ENCODE data around the gene TBC1D22A. TPM values are rescaled to one million over a fixed set of nuclear protein-coding genes. Genes with fewer than 3 reads are reported as not detected.
"Not testable (repeated sequence)": the region's sequence is repeated elsewhere in the genome, so short reads cannot be mapped to it uniquely, and the experiment has no call there.

TBC1D22A gene
- total RNA-seq, 4 donors from 2014 or later, result 31.2 to 111 (median 41.8) TPM

DNA sequence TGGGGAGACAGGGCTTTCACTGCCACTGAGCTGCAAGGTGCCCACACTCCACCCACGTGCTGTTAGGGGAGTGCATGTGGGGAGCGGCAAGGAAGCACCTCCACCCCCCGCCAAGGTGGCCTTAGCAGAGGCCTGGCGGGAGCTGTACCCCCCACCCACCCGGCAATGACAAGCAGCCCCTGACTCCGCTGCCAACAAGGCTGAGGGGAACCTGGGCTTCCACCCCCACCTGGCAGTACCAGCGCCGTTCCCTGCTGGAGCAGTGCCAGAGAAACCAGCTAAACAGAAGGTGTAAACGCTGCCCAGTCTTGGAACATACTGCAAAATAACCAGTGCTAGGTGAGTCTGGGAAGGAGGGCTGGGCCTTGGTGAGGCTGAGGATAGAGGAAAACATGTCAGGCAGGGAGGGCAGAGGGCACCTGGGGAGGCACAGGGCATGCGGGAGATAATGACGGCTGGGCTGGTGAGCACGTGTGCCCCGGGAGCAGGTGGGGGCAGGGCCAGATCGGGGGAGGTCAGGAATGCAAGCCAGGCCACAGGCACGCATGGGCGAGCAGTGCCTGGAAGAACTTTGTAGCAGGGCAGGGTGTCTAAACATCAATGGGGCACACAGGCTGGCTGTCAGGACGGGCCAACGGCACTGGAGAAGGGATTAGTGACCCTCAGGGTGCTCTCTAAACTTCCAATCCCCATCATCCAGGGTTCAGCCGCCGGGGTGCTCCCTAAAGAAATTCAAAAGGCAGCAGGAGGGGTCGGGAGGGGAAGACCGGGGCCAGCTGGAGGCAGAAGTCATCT is 31.0 kb upstream of the TBC1D22A start:
- 49% methylated on average over 22 of the region's 22 CpGs; no CpG with 5 or more reads in 1 of the 2 donors for WGBS, 2 donors (ENCODE audit: low coverage in 1 of 2)
- Histone ChIP-seq H3K27me3 (no peaks in the 10 kb centered on the region), H3K4me3 (no peak overlapping the region), H3K27ac (peak overlapping the region; percentile 32 to 68 (median 61)), H3K36me3 (no peaks in the 10 kb centered on the region), H3K4me1 (peaks cover 28 to 93% (median 55%) of the 10 kb centered on the region in 4 donors), H3K9me3 (no peaks in the 10 kb centered on the region)
- intact Hi-C loops (cut with DNase I; ENCODE audit: low total_unique reads) (no loop called here), in situ Hi-C loops (cut with MboI; ENCODE audit: low pct_ligation_motif_present in 1 of 4, low pct_unique_long_range_greater_than_20kb in 1 of 4, low sequenced_read_pairs in 3 of 4) (loop anchor here in 1 of 4 donors (25.0 kb wide), 1 partner anchor 169 kb away; no protein-coding TSS in a partner anchor)
- TF ChIP-seq POLR2AphosphoS5 (IDR thresholded peaks at IDR 0.05), result peak in 2 of 3 donors; percentile 13 to 36
- TF ChIP-seq POLR2A (IDR thresholded peaks at IDR 0.05), result no peak
- peak; percentile 79 for DNase-seq

DNA sequence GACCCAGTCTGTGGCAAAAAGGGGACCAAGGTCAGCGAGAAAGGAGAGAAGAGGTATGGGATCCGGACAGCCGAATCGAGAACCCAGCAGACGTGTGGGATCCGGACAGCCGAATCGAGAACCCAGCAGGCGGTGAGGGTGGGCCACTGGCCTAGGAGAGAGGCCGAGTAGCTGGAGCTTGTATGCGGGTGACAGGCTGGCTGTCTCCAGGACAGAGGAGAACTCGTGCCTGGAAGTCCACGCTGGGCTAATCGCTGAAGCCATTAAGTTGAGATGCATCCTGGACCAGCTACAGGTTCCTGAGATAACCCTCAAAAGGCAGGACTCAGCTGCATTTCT is 30.4 kb upstream of the TBC1D22A start:
- 85 to 93% methylated on average over 4 to 14 of the region's 14 CpGs for WGBS, 2 donors (ENCODE audit: low coverage in 1 of 2)
- peak overlapping the region; percentile 32 to 68 (median 61) for H3K27ac ChIP-seq

DNA sequence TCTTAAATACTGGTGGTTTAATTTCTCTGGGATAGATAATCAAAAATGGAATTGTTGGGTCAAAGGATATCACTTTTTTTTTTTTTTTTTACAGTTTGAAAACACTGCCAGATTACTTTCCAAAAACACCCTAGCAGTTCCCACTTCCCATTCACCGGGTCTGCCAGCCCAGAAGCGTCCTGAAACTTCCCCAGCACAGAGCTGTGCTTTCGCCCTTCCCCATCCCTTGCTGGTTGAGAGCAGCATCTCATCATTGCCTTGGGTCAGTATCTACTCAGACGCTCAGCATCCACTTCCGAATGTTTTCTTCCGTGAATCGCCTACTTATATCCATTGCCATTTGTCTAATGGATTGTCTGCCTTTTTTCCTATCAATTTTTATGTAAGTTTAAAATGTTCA is 29.9 kb upstream of the TBC1D22A start:
- TF ChIP-seq, protein P1, sequence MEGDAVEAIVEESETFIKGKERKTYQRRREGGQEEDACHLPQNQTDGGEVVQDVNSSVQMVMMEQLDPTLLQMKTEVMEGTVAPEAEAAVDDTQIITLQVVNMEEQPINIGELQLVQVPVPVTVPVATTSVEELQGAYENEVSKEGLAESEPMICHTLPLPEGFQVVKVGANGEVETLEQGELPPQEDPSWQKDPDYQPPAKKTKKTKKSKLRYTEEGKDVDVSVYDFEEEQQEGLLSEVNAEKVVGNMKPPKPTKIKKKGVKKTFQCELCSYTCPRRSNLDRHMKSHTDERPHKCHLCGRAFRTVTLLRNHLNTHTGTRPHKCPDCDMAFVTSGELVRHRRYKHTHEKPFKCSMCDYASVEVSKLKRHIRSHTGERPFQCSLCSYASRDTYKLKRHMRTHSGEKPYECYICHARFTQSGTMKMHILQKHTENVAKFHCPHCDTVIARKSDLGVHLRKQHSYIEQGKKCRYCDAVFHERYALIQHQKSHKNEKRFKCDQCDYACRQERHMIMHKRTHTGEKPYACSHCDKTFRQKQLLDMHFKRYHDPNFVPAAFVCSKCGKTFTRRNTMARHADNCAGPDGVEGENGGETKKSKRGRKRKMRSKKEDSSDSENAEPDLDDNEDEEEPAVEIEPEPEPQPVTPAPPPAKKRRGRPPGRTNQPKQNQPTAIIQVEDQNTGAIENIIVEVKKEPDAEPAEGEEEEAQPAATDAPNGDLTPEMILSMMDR (IDR thresholded peaks at IDR 0.05), result no peak
- H3K27me3 ChIP-seq, result no peaks in the 10 kb centered on the region
- no peak overlapping the region for H3K27ac ChIP-seq
- WGBS, 2 donors (ENCODE audit: low coverage in 1 of 2), result 70 to 81% methylated on average over 7 of the region's 7 CpGs
- intact Hi-C loops (cut with DNase I; ENCODE audit: low total_unique reads) (no loop called here), in situ Hi-C loops (cut with MboI; ENCODE audit: low pct_ligation_motif_present in 1 of 4, low pct_unique_long_range_greater_than_20kb in 1 of 4, low sequenced_read_pairs in 3 of 4) (loop anchor here in 1 of 4 donors (25.0 kb wide), 1 partner anchor 170 kb away; no protein-coding TSS in a partner anchor)
- H3K4me3 ChIP-seq, result no peak overlapping the region
- peaks cover 33 to 91% (median 61%) of the 10 kb centered on the region in 4 donors for H3K4me1 ChIP-seq
- no peaks in the 10 kb centered on the region for H3K36me3 ChIP-seq
- no peak for DNase-seq
- no peaks in the 10 kb centered on the region for H3K9me3 ChIP-seq

More for the DNA sequence above, 30.4 kb upstream of the TBC1D22A start:
- no peak for DNase-seq
- peaks cover 33 to 93% (median 60%) of the 10 kb centered on the region in 4 donors for H3K4me1 ChIP-seq
- intact Hi-C loops (cut with DNase I; ENCODE audit: low total_unique reads) (no loop called here), in situ Hi-C loops (cut with MboI; ENCODE audit: low pct_ligation_motif_present in 1 of 4, low pct_unique_long_range_greater_than_20kb in 1 of 4, low sequenced_read_pairs in 3 of 4) (loop anchor here in 1 of 4 donors (25.0 kb wide), 1 partner anchor 170 kb away; no protein-coding TSS in a partner anchor)
- TF ChIP-seq, protein P1 (IDR thresholded peaks at IDR 0.05), result no peak
- TF ChIP-seq POLR2A (IDR thresholded peaks at IDR 0.05), result no peak
- no peak for TF ChIP-seq POLR2AphosphoS5 (IDR thresholded peaks at IDR 0.05)
- no peaks in the 10 kb centered on the region for H3K36me3 ChIP-seq
- no peak overlapping the region for H3K4me3 ChIP-seq
- H3K27me3 ChIP-seq, result no peaks in the 10 kb centered on the region
- H3K9me3 ChIP-seq, result no peaks in the 10 kb centered on the region

DNA sequence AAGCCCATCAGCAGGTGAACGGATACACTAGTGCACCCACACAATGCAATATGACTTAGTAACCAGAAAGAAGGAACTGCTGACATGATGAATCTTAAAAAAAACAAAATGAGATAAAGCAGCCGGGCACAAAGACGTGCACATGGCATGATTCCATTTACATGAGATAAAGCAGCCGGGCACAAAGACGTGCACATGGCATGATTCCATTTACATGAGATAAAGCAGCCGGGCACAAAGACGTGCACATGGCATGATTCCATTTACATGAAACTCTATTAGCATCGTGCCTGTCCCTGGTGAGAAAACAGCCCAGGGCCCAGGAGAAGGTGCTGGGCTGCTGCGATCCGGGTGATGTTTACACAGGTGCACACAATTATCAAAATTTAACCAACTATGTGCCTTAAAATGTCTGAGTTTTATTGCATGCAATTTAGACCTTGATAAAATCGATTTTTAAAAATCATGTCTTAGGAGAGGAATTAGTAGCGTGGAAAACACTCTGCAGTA is 28.2 kb upstream of the TBC1D22A start:
- DNase-seq; intact Hi-C loops (cut with DNase I; ENCODE audit: low total_unique reads): not testable (repeated sequence)

DNA sequence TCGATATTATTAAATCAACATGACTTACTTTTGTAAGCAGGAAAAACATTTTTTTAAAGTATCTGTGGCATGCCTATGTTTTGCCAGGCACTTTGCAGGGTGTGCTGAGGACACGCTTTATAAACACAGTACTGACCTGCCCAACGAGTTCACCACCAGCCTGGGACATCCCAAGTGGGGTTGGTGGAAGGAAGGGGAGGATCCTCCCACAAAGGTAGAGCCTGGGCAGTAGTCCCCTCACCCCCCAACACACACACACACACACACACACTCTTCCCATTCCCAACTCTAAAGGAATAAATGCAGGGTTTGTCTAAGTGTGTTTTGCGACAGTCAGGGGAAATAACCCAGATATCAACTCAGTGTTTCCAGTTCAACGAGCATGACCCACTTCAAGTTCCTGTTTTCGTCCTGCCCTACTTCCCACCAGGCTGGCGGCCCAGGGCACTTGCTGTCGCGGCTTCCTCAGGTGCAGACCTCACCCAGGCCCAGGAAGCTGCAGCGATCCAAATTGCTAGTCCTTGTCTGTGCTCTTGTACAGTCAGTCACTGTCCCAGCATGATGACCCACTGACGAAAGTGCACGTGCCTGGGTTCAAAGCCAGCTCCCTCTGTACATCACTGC is 27.5 kb upstream of the TBC1D22A start:
- TF ChIP-seq EP300 (IDR thresholded peaks at IDR 0.05; ENCODE audit: low read depth) (no peak), POLR2AphosphoS5 (IDR thresholded peaks at IDR 0.05) (peak in 2 of 3 donors; percentile 15 to 35)
- Histone ChIP-seq H3K4me1 (peaks cover 44 to 87% (median 74%) of the 10 kb centered on the region in 4 donors), H3K9me3 (no peaks in the 10 kb centered on the region), H3K27ac (peak overlapping the region; percentile 92 to 95 (median 94)), H3K27me3 (no peaks in the 10 kb centered on the region), H3K4me3 (no peak overlapping the region), H3K36me3 (no peaks in the 10 kb centered on the region)
- in situ Hi-C loops (cut with MboI; ENCODE audit: low pct_ligation_motif_present in 1 of 4, low pct_unique_long_range_greater_than_20kb in 1 of 4, low sequenced_read_pairs in 3 of 4), result loop anchor here in 1 of 4 donors (25.0 kb wide), 1 partner anchor 173 kb away; no protein-coding TSS in a partner anchor
- WGBS, 2 donors (ENCODE audit: low coverage in 1 of 2), result 10 to 21% methylated on average over 2 to 12 of the region's 12 CpGs
- peak; percentile 72 for DNase-seq
- intact Hi-C loops (cut with DNase I; ENCODE audit: low total_unique reads), result no loop called here

More for the DNA sequence above, 28.2 kb upstream of the TBC1D22A start:
- Histone ChIP-seq H3K4me1 (peaks cover 38 to 84% (median 69%) of the 10 kb centered on the region in 4 donors), H3K27ac (peak overlapping the region; percentile 92 to 95 (median 94))
- not testable (repeated sequence) for H3K9me3 ChIP-seq, H3K36me3 ChIP-seq, H3K4me3 ChIP-seq, H3K27me3 ChIP-seq
- TF ChIP-seq POLR2AphosphoS5 (IDR thresholded peaks at IDR 0.05), result peak; percentile 77 to 95 (median 83)
- in situ Hi-C loops (cut with MboI; ENCODE audit: low pct_ligation_motif_present in 1 of 4, low pct_unique_long_range_greater_than_20kb in 1 of 4, low sequenced_read_pairs in 3 of 4), result loop anchor here in 1 of 4 donors (25.0 kb wide), 1 partner anchor 172 kb away; no protein-coding TSS in a partner anchor
- WGBS, 2 donors (ENCODE audit: low coverage in 1 of 2), result 23 to 41% methylated on average over 6 to 12 of the region's 12 CpGs

Data from transverse colon (tissue), 4 donors.